GM12875 (cell line): Measurements from ENCODE around the gene RPS6KA4.

ENCODE experiments used
- H3K4me3 ChIP-seq: one replicate; pipeline ENCODE4 v1.5.1; 2011; ENCODE audit warnings: low read depth, low read length, control low read depth
- CTCF ChIP-seq: IDR thresholded peaks from 2 replicates; pipeline ENCODE4 v1.5.1; 2011; ENCODE audit warnings: low read depth, mild to moderate bottlenecking, control low read depth, inconsistent platforms, low read length, moderate library complexity, borderline replicate concordance; ENCODE audit not compliant: insufficient read depth

Gene RPS6KA4

GRCh38 chr11:64361659-64362058, 2.7 kb downstream of the RPS6KA4 start:
- TF ChIP-seq CTCF: no peak
- no peak overlapping the region for H3K4me3 ChIP-seq

GRCh38 chr11:64362339-64362738, 3.4 kb downstream of the RPS6KA4 start:
- no peak overlapping the region for H3K4me3 ChIP-seq
- no peak for TF ChIP-seq CTCF

- no peak for TF ChIP-seq CTCF
- no peak overlapping the region for H3K4me3 ChIP-seq
Observed at GRCh38 chr11:64364435-64364834, 5.5 kb downstream of the RPS6KA4 start.

GRCh38 chr11:64364911-64365310, 5.9 kb downstream of the RPS6KA4 start:
- H3K4me3 ChIP-seq: no peak overlapping the region
- TF ChIP-seq CTCF: no peak

GRCh38 chr11:64366751-64367150, 7.8 kb downstream of the RPS6KA4 start:
- no peak overlapping the region for H3K4me3 ChIP-seq
- no peak for TF ChIP-seq CTCF

GRCh38 chr11:64367931-64368672, 9.1 kb downstream of the RPS6KA4 start:
- no peak for TF ChIP-seq CTCF
- no peak overlapping the region for H3K4me3 ChIP-seq

- no peak overlapping the region for H3K4me3 ChIP-seq
- TF ChIP-seq CTCF: no peak
Observed at GRCh38 chr11:64368673-64369074, 9.7 kb downstream of the RPS6KA4 start.
